ENCODE results near the gene CAMLG.

DNA sequence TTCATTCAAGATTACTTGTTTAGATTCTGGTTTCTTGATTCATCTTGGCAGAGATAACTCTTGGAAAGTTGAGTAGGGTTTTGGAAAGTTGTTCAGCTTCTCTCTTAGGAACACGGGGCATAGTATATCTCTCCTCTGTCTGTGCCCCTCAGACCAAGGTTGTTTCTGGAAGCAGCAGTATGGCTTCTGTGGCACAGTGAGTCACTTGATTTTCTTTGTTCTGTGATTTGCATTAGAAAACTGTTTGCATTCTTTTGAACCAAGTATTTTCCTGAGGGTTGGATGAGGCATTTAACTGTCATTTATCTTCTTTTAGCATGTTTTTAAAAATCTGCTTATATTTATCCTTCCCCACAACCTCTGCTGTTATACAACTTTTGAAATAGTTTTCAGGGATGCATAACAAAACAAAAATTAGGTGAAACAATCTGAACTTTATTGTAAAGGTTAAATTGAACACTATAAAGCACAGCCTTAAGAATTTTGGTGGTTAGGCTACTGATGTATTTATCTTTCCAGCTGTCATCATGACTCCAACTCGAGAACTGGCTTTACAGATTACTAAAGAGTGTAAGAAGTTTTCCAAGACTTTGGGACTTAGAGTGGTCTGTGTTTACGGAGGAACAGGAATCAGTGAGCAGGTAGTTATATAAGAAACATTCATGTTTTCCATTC, 46.7 kb downstream of the CAMLG start:
- TF ChIP-seq, protein P1, sequence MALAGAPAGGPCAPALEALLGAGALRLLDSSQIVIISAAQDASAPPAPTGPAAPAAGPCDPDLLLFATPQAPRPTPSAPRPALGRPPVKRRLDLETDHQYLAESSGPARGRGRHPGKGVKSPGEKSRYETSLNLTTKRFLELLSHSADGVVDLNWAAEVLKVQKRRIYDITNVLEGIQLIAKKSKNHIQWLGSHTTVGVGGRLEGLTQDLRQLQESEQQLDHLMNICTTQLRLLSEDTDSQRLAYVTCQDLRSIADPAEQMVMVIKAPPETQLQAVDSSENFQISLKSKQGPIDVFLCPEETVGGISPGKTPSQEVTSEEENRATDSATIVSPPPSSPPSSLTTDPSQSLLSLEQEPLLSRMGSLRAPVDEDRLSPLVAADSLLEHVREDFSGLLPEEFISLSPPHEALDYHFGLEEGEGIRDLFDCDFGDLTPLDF (CRISPR knock-in tag; IDR thresholded peaks at IDR 0.05): no peak
- TF ChIP-seq, protein P2, sequence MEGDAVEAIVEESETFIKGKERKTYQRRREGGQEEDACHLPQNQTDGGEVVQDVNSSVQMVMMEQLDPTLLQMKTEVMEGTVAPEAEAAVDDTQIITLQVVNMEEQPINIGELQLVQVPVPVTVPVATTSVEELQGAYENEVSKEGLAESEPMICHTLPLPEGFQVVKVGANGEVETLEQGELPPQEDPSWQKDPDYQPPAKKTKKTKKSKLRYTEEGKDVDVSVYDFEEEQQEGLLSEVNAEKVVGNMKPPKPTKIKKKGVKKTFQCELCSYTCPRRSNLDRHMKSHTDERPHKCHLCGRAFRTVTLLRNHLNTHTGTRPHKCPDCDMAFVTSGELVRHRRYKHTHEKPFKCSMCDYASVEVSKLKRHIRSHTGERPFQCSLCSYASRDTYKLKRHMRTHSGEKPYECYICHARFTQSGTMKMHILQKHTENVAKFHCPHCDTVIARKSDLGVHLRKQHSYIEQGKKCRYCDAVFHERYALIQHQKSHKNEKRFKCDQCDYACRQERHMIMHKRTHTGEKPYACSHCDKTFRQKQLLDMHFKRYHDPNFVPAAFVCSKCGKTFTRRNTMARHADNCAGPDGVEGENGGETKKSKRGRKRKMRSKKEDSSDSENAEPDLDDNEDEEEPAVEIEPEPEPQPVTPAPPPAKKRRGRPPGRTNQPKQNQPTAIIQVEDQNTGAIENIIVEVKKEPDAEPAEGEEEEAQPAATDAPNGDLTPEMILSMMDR (IDR thresholded peaks at IDR 0.05): no peak
- TF ChIP-seq, protein P3, sequence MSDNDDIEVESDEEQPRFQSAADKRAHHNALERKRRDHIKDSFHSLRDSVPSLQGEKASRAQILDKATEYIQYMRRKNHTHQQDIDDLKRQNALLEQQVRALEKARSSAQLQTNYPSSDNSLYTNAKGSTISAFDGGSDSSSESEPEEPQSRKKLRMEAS (CRISPR knock-in tag; IDR thresholded peaks at IDR 0.05): no peak
- TF ChIP-seq, protein P4, sequence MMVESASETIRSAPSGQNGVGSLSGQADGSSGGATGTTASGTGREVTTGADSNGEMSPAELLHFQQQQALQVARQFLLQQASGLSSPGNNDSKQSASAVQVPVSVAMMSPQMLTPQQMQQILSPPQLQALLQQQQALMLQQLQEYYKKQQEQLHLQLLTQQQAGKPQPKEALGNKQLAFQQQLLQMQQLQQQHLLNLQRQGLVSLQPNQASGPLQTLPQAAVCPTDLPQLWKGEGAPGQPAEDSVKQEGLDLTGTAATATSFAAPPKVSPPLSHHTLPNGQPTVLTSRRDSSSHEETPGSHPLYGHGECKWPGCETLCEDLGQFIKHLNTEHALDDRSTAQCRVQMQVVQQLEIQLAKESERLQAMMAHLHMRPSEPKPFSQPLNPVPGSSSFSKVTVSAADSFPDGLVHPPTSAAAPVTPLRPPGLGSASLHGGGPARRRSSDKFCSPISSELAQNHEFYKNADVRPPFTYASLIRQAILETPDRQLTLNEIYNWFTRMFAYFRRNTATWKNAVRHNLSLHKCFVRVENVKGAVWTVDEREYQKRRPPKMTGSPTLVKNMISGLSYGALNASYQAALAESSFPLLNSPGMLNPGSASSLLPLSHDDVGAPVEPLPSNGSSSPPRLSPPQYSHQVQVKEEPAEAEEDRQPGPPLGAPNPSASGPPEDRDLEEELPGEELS (CRISPR knock-in tag; IDR thresholded peaks at IDR 0.05): no peak
- TF ChIP-seq NR2C2 (CRISPR knock-in tag; IDR thresholded peaks at IDR 0.05) (no peak), ELF4 (CRISPR knock-in tag; IDR thresholded peaks at IDR 0.05; ENCODE audit: low read depth) (no peak), ESRRA (CRISPR knock-in tag; IDR thresholded peaks at IDR 0.05; ENCODE audit: borderline replicate concordance) (no peak), MXD4 (CRISPR knock-in tag; IDR thresholded peaks at IDR 0.05; ENCODE audit: borderline replicate concordance) (no peak), FOXK1 (CRISPR knock-in tag; IDR thresholded peaks at IDR 0.05) (no peak)
- TF ChIP-seq, protein P5, sequence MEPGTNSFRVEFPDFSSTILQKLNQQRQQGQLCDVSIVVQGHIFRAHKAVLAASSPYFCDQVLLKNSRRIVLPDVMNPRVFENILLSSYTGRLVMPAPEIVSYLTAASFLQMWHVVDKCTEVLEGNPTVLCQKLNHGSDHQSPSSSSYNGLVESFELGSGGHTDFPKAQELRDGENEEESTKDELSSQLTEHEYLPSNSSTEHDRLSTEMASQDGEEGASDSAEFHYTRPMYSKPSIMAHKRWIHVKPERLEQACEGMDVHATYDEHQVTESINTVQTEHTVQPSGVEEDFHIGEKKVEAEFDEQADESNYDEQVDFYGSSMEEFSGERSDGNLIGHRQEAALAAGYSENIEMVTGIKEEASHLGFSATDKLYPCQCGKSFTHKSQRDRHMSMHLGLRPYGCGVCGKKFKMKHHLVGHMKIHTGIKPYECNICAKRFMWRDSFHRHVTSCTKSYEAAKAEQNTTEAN (CRISPR knock-in tag; IDR thresholded peaks at IDR 0.05): no peak
- TF ChIP-seq, protein P6, sequence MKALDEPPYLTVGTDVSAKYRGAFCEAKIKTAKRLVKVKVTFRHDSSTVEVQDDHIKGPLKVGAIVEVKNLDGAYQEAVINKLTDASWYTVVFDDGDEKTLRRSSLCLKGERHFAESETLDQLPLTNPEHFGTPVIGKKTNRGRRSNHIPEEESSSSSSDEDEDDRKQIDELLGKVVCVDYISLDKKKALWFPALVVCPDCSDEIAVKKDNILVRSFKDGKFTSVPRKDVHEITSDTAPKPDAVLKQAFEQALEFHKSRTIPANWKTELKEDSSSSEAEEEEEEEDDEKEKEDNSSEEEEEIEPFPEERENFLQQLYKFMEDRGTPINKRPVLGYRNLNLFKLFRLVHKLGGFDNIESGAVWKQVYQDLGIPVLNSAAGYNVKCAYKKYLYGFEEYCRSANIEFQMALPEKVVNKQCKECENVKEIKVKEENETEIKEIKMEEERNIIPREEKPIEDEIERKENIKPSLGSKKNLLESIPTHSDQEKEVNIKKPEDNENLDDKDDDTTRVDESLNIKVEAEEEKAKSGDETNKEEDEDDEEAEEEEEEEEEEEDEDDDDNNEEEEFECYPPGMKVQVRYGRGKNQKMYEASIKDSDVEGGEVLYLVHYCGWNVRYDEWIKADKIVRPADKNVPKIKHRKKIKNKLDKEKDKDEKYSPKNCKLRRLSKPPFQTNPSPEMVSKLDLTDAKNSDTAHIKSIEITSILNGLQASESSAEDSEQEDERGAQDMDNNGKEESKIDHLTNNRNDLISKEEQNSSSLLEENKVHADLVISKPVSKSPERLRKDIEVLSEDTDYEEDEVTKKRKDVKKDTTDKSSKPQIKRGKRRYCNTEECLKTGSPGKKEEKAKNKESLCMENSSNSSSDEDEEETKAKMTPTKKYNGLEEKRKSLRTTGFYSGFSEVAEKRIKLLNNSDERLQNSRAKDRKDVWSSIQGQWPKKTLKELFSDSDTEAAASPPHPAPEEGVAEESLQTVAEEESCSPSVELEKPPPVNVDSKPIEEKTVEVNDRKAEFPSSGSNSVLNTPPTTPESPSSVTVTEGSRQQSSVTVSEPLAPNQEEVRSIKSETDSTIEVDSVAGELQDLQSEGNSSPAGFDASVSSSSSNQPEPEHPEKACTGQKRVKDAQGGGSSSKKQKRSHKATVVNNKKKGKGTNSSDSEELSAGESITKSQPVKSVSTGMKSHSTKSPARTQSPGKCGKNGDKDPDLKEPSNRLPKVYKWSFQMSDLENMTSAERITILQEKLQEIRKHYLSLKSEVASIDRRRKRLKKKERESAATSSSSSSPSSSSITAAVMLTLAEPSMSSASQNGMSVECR (CRISPR knock-in tag; IDR thresholded peaks at IDR 0.05; ENCODE audit: borderline replicate concordance): no peak
- TF ChIP-seq, protein P7, sequence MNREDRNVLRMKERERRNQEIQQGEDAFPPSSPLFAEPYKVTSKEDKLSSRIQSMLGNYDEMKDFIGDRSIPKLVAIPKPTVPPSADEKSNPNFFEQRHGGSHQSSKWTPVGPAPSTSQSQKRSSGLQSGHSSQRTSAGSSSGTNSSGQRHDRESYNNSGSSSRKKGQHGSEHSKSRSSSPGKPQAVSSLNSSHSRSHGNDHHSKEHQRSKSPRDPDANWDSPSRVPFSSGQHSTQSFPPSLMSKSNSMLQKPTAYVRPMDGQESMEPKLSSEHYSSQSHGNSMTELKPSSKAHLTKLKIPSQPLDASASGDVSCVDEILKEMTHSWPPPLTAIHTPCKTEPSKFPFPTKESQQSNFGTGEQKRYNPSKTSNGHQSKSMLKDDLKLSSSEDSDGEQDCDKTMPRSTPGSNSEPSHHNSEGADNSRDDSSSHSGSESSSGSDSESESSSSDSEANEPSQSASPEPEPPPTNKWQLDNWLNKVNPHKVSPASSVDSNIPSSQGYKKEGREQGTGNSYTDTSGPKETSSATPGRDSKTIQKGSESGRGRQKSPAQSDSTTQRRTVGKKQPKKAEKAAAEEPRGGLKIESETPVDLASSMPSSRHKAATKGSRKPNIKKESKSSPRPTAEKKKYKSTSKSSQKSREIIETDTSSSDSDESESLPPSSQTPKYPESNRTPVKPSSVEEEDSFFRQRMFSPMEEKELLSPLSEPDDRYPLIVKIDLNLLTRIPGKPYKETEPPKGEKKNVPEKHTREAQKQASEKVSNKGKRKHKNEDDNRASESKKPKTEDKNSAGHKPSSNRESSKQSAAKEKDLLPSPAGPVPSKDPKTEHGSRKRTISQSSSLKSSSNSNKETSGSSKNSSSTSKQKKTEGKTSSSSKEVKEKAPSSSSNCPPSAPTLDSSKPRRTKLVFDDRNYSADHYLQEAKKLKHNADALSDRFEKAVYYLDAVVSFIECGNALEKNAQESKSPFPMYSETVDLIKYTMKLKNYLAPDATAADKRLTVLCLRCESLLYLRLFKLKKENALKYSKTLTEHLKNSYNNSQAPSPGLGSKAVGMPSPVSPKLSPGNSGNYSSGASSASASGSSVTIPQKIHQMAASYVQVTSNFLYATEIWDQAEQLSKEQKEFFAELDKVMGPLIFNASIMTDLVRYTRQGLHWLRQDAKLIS (CRISPR knock-in tag; IDR thresholded peaks at IDR 0.05; ENCODE audit: borderline replicate concordance): no peak
- TF ChIP-seq, protein P8, sequence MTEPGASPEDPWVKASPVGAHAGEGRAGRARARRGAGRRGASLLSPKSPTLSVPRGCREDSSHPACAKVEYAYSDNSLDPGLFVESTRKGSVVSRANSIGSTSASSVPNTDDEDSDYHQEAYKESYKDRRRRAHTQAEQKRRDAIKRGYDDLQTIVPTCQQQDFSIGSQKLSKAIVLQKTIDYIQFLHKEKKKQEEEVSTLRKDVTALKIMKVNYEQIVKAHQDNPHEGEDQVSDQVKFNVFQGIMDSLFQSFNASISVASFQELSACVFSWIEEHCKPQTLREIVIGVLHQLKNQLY (CRISPR knock-in tag; IDR thresholded peaks at IDR 0.05): no peak
- TF ChIP-seq, protein P9, sequence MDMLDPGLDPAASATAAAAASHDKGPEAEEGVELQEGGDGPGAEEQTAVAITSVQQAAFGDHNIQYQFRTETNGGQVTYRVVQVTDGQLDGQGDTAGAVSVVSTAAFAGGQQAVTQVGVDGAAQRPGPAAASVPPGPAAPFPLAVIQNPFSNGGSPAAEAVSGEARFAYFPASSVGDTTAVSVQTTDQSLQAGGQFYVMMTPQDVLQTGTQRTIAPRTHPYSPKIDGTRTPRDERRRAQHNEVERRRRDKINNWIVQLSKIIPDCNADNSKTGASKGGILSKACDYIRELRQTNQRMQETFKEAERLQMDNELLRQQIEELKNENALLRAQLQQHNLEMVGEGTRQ (CRISPR knock-in tag; IDR thresholded peaks at IDR 0.05): no peak
